ENCODE data around the gene OR5K3.
"Not testable (repeated sequence)": the region's sequence is repeated elsewhere in the genome, so short reads cannot be mapped to it uniquely, and the experiment has no call there.

The OR5K3 gene, protein sequence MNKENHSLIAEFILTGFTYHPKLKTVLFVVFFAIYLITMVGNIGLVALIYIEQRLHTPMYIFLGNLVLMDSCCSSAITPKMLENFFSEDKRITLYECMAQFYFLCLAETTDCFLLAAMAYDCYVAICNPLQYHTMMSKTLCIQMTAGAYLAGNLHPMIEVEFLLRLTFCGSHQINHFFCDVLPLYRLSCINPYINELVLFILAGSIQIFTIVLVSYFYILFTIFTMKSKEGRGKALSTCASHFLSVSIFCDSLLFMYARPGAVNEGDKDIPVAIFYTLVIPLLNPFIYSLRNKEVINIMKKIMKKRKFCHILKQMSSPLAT

DNA sequence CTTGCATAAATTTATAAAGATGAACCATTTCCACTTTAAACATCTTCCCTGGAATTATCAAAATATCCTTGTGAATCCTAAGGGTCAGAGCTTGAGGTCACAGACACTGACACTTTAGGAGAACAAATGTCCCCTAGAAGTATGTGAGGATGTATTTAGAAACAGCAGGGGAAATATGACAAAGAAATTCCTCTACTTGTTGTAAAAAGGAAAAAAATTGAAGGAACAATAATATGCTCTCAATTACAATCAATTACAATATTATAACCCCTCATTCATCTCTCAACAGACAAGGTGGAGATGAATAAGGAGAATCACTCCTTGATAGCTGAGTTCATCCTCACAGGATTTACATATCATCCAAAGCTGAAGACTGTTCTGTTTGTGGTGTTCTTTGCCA, at the start of gene OR5K3:
Gene OR5K3 (plus strand): TSS at position 301 of the 400 bp plus-strand sequence. CDS start 0 bp downstream, at position 301.
- DNase-seq: no peak

DNA sequence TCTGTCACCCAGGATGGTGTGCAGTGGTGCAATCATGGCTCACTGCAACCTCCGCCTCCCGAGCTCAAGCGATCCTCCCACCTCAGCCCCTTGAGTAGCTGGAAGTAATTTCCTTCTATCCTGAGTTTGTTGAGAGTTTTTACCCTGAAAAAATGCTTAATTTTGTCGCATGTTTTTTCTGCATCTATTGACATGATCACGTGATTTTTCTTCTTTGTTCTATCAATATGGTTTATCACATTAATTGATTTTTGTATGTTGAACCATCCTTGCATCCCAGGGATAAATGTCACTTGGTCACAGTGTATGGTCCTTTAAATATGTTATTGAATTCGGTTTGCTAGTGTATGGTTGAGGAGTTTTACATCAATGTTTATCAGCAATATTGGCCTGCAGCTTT, 48.7 kb upstream of the OR5K3 start:
- no peak for DNase-seq

DNA sequence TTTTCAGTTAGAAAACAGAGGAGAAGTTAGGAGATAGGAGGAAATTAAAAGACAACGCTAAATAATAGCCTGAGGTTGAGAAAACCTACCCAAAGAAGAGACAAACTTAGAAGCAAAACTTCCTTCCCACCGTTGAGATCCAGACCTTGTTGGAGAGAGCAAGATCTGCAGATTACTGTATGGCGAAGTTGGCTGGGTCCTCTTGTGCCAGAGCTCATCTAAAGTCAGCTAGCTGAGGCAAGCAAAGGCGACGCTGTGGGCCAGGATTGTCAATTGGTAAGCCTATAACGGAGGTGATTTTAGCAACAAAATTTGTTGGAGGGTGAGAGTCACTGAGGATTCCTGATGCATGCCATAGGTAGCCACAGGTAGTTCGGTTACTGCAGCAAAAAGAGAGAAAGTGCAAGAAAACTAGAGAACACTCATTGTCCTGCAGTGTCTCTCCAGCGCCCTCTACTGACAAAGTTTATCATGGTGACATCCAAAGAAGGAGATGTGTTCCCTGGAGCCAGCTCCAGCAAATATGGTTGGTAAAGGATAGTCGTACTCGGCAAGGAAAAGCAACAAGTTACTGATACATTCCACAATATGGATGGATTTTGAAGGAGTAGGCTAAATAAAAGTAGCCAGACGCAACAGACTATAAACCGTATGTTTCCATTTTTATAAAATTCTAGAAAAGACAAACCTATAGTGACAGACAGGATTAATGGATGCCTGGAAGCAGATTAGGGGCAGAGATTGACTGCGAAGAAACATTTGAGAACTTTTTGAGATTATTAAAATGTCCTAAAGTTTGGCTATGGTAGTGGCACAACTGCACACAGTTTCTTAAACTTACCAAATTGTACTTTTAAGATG, 46.6 kb upstream of the OR5K3 start:
- DNase-seq: peak; percentile 11

DNA sequence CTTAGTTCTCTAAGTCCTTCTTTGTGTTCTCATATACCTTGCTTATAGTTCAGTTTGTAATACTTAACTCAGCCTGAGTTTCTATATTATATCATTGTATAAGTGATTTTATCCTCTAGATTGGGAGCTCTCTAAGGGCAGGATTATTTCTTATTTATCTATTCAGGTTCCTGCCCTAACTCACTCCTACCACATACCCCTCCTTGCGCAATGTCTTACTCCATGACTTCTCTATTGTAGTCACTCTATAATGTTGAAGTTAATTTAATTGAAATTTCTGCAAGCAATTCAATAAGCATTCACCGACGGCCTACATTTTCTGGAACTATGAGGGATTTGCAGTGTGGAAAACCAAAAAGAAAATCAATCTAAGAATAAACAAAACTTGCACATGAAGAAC, 40.4 kb upstream of the OR5K3 start:
- DNase-seq: no peak

DNA sequence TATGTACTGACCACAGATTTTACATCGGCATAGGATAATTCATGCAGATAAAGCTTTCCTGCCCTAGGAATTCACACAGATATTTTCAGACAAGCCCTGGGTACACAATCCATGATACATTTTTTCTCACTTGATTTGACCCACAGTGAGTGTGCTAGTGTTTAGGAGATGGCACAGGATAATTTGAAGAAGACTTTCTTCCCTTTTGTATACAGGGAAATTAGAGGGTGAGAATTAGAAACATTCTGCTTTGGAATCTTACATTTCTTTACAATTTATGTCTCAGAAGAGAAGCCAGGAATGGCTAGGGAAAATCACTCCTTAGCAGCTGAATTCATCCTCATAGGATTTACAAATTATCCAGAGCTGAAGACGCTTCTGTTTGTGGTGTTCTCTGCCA, 36.9 kb upstream of the OR5K3 start, which contains the start of gene OR5K4:
Gene OR5K4 (plus strand): TSS at position 301 of the 400 bp plus-strand sequence. CDS start 0 bp downstream, at position 301.
- no peak for DNase-seq

DNA sequence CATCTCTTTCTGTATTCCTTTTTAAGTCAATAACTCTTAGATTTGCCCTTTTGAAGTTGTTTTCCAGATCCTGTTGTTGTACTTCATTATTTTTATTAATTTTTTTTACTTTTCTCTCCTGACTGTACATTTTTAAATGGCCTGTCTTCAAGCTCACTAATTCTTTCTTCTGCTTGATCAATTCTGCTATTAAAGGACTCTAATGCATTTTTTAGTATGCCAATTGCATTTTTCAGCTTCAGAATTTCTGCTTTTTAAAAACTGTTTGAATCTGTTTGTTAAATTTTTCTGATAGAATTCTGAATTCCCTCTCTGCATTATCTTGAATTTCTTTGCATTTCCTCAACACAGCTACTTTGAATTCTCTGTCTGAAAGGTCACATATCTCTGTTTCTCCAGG, 31.2 kb upstream of the OR5K3 start:
- no peak for DNase-seq

DNA sequence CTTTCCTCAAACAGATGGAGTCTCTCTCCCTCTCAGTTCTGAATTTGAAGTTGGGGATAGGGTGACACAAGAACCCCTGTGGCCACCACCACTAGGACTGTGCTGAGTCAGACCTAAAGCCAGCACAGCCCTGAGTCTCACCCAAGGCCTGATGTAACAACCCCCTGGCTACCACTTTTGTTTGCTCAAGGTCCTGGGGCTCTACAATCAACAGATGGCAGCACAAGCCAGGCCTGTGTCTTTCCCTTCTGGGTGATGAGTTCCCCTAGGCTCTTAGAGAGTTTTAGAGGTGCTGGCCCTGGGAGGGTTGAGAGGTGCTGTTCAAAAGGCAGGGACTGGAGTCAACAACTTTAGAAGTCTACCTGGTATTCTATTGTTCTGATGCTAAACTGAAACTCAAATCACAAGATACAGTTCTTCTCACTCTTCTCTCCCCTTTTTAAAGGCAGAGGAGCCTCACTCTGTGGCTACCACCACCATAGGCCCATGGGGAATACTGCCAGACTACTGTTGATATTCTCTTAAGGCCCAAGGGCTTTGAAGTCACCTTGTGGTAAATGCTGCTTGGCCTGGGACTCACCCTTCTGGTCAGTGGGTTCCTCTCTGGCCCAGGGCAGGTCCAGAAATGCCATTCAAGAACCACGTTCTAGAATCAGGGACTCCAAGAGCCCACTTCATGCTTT, 30.3 kb upstream of the OR5K3 start:
- no peak for DNase-seq

DNA sequence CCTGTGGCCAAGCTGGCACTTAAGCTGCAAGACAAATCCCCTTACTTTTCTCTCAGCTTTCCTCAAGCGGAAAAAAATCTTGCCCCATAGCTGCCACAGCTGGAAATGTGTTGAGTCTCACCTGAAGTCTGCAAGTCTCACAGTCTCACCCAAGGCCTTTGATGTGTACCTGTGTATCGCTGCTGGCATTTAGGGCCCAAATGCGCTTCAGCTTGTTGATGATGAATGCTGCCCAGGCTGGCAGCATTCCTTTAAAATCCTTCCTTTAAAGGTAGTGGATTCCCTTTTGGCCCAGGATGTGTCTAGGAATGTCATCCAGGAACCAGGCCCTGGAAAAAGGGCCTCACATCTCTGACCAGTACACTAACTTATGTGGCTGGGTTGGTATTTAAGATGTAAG, 29.8 kb upstream of the OR5K3 start:
- DNase-seq: no peak

DNA sequence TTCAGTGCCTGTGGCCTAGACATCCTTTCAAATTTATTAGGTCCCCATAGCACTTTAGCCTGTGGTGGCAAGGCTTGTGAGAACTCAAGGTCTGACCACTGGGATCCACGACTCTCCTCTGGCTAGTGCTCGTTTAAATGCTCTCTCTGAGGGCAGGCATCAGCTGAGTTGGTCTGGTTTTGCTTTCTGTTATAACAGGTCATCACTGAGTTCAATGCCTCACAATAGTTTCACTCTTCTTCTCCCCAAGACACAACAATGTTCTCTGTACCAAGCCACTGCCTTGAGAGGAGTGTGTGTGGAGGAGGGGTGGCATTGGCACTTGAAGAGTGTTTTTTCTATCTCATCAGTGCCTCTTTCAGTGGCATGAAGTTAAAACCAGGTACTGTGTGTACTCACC, 29.2 kb upstream of the OR5K3 start:
- no peak for DNase-seq

DNA sequence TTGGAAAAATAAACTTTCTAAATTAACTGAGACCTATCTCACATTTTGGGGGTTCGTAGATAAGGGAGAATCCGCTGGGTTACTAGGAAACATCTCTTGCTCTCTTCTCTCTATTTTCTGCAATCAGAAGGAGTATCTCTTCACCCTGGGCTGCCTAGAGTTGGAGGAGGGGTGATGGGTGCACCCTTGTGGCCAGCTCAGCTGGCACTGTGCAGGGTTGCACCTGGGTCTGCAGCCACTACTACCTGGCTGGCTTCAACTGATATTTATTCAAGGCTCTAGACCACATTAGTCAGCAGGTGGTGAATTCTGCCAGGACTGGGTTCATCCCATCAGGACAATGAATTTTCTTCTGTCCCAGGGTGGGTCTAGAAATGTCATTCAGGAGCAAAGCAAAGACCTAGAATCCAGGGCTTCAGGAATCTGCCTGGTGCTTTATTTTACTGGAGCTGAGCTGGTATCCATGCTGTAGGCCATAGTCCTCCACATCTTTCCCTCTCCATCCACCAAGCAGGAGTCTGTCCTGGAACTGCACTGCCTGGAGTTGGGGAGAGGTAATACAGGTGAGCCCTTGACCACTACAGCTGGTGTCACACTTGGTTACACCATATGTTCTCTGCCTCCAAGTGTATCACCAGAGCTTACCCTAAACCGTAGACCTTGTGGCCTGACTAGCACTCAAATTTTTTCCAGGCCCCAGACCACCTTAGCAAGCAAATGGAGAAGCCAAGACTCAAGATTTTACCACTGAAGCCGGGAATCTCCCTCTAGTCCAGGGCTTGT, 22.8 kb upstream of the OR5K3 start:
- DNase-seq: no peak

DNA sequence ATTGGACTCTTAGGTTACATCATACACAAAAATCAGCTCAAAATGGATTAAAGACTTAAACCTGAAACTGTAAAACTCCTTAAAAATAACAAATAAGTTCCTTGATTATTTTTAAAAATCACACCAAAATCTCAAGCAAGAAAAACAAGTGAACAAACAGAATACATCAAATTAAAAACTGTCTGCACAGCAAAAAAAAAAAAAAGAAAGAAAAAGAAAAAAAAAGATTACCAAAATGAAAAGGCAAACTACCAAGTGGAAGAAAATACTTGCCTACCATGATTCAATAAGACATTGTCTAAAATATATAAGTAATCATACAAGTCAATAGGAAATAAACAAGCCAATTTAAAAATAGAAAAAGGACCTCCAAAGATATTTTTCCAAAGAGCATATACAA, 19.3 kb upstream of the OR5K3 start:
- DNase-seq: no peak

DNA sequence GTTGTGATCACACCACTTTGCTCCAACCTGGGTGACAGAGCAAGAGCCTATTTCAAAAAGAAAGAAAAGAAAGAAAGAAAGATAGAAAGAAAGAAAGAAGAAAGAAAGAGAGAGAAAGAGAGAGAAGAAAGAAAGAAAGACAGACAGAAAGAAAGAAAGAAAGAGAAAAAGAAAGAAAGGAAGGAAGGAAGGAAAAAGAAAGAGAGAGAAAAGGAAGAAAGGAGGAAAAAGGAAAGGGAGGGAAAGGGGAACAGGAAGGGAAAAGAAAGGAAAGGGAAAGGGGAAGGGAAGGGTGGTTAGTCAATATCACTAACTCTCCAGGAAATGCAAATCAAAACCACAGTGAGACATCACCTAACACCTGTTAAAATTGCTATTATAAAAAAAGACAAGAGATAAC, 18.6 kb upstream of the OR5K3 start:
- DNase-seq: no peak

DNA sequence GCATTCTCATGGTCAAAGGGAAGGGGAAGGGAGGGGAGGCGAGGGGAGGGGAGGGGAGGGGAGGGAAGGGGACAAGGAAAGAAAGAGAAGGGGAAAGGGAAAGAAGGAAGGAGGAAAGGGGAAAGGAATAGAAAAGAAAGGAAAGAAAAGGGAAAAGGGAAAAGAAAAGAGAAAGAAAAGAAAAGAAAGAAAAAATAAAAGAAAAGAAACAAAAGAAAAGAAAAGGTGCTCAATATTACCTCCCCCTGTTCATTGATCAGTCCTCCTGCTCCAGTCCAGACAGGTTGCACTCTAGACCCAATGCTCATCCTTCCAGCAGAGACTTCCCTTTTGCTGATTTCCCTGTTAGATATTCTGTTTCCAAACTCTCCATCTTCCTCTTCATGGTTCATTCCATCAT, 18.0 kb upstream of the OR5K3 start:
- no peak for DNase-seq

DNA sequence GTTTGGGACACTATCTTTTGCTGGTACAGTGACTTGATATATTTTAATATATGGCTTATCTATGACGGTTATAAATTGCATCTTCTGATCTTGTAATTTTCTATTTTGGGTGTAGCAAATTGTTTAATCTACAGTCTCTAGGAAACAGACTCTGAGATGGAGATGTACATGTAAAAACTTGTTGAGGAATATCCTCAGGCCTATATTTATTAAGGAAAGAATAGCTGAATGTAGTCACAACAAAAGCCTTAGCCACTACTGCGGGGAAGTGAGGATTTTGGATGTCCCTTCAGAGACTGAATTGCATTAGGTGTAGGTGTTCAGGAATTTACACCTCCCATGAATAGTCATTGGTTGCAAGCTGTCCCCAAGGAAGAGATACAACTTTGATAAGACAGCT, 13.8 kb upstream of the OR5K3 start:
- DNase-seq: no peak

DNA sequence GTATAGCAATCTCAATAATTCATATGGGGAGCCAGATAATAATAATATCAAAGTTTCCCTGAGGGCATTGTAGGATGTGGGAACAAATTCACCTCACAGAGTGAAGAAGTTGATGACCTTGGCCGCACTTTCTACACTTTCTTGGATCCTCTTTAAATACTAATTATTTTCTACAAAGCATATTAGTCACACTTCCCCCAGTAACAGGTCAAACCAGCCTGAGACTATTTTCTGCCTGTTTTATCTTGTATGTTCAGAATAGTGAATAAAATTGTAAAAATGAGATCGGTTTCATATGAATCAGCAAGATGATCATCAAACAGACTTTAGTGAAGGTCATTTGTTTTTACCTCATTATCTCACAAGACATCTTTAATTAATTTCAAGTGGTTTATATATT, 2.3 kb upstream of the OR5K3 start:
- DNase-seq: no peak

DNA sequence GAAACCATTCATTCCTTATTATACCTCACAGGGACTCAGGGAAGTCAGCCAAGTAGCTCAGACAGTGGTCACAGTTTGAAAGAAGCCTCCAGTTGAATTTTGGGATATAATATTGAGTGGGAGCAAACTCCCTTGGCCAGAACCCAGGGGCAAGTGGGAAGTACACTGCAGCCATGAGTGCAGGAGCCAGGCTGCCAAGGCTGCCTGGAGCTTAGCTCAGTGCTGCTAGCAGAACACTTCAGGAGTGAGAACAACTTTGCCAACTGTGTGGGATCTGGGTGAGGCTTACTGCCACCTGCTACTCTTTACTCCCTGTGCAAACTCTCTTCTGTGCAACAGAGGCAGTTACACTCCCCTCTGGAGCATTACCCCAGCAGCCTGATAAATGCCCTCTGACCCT, 4.6 kb downstream of the OR5K3 start:
- no peak for DNase-seq

DNA sequence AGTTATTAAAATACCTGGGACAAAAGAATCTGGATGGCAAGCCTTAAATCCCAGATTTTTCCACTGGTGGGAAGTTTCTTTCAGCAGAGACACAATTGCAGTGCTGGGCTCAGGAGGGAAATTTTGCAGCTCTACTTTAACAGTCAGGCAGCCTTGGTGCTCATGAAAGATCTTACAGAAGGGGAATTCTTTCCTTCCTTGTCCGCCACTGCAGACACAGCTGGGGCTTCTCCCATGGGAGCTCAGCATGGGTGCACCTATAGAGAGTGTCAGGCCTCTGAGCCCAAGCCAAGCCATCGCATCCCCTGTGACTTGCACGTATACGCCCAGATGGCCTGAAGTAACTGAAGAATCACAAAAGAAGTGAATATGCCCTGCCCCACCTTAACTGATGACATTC, 6.0 kb downstream of the OR5K3 start:
- DNase-seq: not testable (repeated sequence)

DNA sequence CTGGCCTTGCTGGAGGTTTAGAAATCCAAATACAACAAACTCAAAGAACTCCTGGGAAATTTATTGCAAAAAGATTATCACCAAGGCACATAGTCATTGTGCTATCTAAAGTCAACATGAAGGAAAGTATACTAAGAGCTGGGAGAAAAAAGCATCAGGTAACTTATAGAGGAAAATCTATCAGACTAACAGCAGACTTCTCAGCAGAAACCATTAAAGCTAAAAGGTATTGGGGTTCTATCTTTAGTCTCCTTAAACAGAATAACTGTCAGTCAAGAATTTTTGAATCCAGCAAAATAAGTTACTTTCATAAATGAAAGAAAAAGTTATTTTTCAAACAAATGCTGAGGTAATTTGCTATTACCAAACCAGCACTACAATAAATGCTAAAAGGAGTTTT, 8.0 kb downstream of the OR5K3 start:
- DNase-seq: no peak

DNA sequence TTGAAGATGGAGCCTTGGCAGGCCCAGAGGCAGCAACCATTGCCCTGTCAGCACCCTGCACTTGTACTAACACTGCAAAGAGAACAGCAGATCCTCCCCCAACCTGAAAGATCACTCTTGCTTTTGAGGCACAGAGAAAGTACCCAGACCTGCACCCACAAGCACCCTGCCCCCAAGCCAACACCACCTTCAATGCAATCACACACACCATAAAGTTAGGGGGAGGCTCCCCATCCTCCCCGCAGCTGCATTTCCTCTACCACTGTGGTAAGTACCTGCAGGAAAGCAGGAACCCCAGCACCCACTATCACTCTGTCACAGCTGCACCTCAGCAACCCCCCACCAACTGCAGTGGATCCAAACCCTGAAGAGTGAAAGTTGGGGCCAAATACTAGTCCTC, 12.0 kb downstream of the OR5K3 start:
- DNase-seq: no peak

DNA sequence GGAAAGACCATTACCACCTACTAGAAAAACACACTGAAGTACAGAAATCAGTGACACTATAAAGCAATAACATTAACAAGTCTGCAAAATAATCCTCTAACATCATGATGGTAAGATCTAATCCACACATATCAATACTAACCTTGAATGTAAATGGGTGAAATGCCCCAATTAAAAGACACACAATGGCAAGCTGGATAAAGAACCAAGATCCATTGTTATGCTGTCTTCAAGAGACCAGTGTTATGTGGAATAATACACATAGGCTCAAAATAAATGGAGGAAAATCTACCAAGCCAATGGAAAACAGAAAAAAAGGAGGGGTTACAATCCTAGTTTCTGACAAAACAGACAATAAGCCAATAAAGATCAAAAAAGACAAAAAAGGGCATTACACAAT, 13.5 kb downstream of the OR5K3 start:
- DNase-seq: no peak

DNA sequence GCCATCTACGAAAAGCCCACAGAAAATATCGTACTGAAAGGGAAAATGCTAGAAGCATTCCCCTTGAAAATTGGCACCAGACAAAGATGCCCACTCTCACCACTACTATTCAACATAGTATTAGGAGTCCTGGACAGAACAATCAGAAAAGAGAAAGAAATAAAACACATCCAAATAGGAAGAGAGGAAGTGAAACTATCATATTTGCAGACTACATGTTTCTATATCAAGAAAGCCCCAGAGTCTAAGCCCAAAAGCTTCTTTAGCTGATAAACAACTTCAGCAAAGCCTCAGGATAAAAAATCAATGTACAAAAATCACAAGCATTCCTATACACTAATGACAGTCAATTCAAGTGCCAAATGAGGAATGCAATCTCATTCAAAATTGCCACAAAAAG, 15.6 kb downstream of the OR5K3 start:
- DNase-seq: no peak

DNA sequence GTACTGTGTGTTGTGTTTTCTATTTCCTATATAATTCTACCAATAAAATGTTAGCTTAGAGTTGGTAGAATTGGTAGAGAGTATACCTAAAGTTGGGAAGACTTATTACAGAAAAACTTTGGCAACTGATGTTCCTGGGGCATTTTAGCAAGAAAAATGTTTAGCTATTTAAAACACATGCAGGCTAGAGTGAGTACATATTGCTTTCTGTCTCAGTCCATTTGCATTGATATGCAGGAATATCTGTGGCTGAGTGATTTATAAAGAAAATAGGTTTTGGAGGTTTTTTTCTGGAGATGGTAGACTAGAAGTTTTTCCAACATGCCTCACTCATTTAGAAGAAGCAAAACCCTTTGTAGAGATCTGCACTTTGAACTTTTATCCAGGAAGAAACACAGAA, 42.1 kb downstream of the OR5K3 start:
- DNase-seq: no peak

DNA sequence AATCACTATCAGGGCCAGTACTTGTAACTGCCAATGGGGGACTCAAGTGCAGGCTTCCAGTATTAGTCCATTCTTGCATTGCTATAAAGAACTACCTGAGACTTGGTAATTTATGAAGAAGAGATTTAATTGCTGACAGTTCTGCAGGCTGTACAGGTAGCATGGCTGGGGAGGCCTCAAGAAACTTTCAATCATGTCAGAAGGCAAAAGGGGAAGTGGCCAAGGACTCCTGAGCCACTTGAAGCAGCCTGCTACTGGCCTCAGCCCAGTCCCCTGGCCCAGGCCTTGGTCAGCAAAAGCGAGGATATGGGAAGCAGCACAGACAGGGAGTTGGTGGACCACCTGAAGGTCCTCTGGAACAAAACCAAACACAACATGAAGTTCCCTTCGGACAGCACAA, 43.3 kb downstream of the OR5K3 start:
- no peak for DNase-seq
